Ishikawa (cell line): Measurements from ENCODE around the gene DHRS3.

Experiments used
- CEBPB ChIP-seq: IDR thresholded peaks from 2 replicates; pipeline ENCODE4 v1.6.1; 2012
- CREB1 ChIP-seq: IDR thresholded peaks from 2 replicates; pipeline ENCODE4 v1.6.1; 2012; ENCODE audit warnings: low read depth
- EGR1 ChIP-seq: IDR thresholded peaks from 2 replicates; pipeline ENCODE4 v1.6.1; 2012
- EP300 ChIP-seq: IDR thresholded peaks from 2 replicates; pipeline ENCODE4 v1.6.1; 2012; ENCODE audit warnings: borderline replicate concordance
- FOXM1 ChIP-seq: IDR thresholded peaks from 2 replicates; pipeline ENCODE4 v1.6.1; 2012; ENCODE audit warnings: low read depth, borderline replicate concordance
- NFIC ChIP-seq: IDR thresholded peaks from 2 replicates; pipeline ENCODE4 v1.6.1; 2012
- RAD21 ChIP-seq: IDR thresholded peaks from 2 replicates; pipeline ENCODE4 v1.6.1; 2012; ENCODE audit warnings: low read depth
- TAF1 ChIP-seq: IDR thresholded peaks from 2 replicates; pipeline ENCODE4 v1.6.1; 2012; ENCODE audit warnings: low read depth, mild to moderate bottlenecking
- TCF12 ChIP-seq: IDR thresholded peaks from 2 replicates; pipeline ENCODE4 v1.6.1; 2012; ENCODE audit warnings: low read depth
- TEAD4 ChIP-seq: IDR thresholded peaks from 2 replicates; pipeline ENCODE4 v1.6.1; 2012
- YY1 ChIP-seq: IDR thresholded peaks from 2 replicates; pipeline ENCODE4 v1.6.1; 2012; ENCODE audit warnings: low read depth
- ZBTB7A ChIP-seq: IDR thresholded peaks from 2 replicates; pipeline ENCODE4 v1.6.1; 2012; ENCODE audit warnings: low read depth
- TF ChIP-seq, protein P1 (sequence below): IDR thresholded peaks from 2 replicates; pipeline ENCODE4 v1.6.1; 2012
- TF ChIP-seq, protein P2 (sequence below): IDR thresholded peaks from 2 replicates; pipeline ENCODE4 v1.6.1; 2012; ENCODE audit warnings: low read depth, mild to moderate bottlenecking
- TF ChIP-seq, protein P3 (sequence below): IDR thresholded peaks from 2 replicates; pipeline ENCODE4 v1.6.1; 2012

Gene DHRS3

DNA sequence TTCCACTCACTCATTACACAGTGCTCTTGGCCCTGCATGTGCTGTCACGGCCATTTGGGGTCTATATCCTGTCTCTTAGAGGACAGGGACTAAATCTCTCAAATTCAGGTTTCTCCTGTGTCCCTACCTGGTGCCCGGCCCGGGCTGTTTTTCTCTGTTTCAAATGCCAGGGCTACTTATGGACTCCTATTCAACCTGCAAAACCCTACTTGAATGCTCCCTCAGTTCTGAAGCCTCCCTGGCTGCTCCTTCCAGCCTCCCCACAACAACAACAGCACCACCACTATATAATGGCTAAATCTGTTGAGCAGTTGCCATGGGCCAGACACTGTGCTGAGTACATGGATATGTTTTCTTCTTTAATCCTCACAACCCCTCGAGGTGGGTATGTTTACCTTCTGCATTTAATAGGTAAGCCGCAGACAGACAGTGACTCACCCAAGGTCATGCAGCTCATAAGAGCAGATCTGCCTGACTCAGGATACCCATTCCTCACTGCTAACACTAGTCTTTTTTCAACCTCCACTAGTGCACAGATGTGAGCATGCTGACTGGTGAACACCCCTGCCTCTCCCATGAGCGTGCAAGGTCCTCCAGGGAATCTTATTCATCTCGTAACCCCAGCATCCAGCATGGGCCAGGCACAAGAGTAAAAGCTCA, 29.9 kb downstream of the DHRS3 start:
- TF ChIP-seq RAD21 (no peak), FOXM1 (no peak), ZBTB7A (no peak), NFIC (no peak), TEAD4 (no peak), EGR1 (no peak), YY1 (no peak), EP300 (no peak), TCF12 (no peak), TAF1 (no peak), CREB1 (no peak), CEBPB (no peak)
- TF ChIP-seq, protein P1, sequence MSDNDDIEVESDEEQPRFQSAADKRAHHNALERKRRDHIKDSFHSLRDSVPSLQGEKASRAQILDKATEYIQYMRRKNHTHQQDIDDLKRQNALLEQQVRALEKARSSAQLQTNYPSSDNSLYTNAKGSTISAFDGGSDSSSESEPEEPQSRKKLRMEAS = no peak
- TF ChIP-seq, protein P2, sequence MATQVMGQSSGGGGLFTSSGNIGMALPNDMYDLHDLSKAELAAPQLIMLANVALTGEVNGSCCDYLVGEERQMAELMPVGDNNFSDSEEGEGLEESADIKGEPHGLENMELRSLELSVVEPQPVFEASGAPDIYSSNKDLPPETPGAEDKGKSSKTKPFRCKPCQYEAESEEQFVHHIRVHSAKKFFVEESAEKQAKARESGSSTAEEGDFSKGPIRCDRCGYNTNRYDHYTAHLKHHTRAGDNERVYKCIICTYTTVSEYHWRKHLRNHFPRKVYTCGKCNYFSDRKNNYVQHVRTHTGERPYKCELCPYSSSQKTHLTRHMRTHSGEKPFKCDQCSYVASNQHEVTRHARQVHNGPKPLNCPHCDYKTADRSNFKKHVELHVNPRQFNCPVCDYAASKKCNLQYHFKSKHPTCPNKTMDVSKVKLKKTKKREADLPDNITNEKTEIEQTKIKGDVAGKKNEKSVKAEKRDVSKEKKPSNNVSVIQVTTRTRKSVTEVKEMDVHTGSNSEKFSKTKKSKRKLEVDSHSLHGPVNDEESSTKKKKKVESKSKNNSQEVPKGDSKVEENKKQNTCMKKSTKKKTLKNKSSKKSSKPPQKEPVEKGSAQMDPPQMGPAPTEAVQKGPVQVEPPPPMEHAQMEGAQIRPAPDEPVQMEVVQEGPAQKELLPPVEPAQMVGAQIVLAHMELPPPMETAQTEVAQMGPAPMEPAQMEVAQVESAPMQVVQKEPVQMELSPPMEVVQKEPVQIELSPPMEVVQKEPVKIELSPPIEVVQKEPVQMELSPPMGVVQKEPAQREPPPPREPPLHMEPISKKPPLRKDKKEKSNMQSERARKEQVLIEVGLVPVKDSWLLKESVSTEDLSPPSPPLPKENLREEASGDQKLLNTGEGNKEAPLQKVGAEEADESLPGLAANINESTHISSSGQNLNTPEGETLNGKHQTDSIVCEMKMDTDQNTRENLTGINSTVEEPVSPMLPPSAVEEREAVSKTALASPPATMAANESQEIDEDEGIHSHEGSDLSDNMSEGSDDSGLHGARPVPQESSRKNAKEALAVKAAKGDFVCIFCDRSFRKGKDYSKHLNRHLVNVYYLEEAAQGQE = no peak
- TF ChIP-seq, protein P3, sequence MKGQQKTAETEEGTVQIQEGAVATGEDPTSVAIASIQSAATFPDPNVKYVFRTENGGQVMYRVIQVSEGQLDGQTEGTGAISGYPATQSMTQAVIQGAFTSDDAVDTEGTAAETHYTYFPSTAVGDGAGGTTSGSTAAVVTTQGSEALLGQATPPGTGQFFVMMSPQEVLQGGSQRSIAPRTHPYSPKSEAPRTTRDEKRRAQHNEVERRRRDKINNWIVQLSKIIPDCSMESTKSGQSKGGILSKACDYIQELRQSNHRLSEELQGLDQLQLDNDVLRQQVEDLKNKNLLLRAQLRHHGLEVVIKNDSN = no peak

DNA sequence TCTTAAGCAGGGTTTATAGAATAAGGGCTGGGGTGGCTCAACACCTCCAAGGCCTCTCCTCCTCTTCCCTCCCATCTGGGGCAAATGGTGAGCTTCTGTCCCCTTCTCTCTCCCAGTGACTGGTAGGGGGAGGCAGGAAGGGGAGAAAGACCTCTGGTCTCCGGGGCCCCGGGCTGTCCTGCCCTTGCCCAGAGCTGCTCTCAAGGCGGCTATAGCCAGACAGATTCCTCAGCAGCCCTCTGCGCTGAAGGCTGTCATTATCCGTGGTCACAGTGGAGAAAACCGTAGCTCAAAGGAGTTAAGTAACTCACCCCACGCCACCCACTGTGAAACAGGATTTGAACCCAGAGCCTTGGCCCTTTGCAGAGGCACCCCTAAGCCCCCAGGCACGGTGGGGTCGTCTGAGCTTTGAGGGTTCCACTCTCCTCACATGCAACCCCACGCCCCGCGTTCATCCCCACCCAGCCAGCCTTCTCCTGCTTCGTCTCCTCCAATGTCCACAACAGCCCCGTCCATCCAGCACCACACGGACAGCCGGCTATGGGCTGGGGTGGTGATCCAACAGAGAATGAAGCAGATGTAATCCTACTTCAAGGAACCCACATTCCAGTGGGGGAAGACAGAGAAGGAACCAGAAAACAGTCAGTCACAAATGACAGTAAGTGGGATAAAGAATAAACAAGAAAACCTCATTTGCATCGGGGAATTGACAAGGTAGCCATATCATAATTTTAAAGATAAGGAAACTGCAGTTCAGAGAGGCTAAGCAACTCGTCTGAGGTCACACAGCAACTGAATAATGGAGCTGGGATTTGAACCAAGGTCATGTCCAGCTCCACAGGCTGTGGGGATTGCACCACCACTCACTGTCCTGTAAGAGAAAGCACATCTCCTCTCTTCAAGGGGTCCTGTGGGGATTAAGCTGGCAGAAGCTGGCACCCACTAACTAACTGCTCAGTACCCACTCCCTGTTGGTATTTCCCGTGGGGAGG, 31.8 kb downstream of the DHRS3 start:
- TF ChIP-seq RAD21 = no peak
- no peak for TF ChIP-seq TEAD4
- TF ChIP-seq, protein P1 = no peak
- TF ChIP-seq YY1 = no peak
- TF ChIP-seq NFIC = no peak
- no peak for TF ChIP-seq EP300
- TF ChIP-seq, protein P3 = no peak
- TF ChIP-seq TCF12 = no peak
- no peak for TF ChIP-seq FOXM1
- TF ChIP-seq CEBPB = no peak
- no peak for TF ChIP-seq EGR1
- TF ChIP-seq TAF1 = no peak
- no peak for TF ChIP-seq ZBTB7A
- TF ChIP-seq, protein P2 = no peak
- no peak for TF ChIP-seq CREB1

DNA sequence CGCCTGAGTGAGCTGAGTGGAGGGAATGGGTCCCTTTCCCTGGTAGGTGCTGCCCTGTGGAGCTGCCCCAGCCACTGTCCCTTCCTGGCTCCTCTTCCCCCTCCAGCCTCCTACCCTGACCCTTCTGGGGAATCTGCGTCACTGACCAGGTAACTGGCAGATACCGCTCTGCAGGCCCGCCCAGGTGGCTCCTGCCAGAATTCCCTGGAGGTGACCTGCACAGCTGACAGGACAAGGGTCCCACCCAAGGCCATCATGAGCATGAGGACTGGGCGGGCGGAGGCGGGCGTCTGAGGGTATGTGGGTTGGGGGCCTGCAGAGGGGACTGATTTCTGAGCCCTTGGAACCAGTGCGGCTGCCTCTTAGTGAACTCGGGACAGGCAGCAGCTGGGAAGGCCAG, 32.5 kb downstream of the DHRS3 start:
- TF ChIP-seq NFIC (no peak), EP300 (no peak), YY1 (no peak), TAF1 (no peak), ZBTB7A (no peak), FOXM1 (no peak), RAD21 (no peak), CREB1 (no peak)
- TF ChIP-seq, protein P2 = no peak
- TF ChIP-seq, protein P1 = no peak
- TF ChIP-seq, protein P3 = no peak
